KBM-7 (cell line): ENCODE data around the gene DYRK1B.

Experiments used
- DNase-seq: peaks from one replicate; pipeline ENCODE4 v3.0.0-alpha.2; 2015
- in situ Hi-C: fragments of 300-500 bp; cut with MboI; formaldehyde crosslinking; loops from 2 replicates; pipeline ENCODE4 v1.14.3; 2020; ENCODE audit warnings: low sequenced_read_pairs, low pct_unique_long_range_greater_than_20kb, mixed read lengths

The DYRK1B gene

DNA sequence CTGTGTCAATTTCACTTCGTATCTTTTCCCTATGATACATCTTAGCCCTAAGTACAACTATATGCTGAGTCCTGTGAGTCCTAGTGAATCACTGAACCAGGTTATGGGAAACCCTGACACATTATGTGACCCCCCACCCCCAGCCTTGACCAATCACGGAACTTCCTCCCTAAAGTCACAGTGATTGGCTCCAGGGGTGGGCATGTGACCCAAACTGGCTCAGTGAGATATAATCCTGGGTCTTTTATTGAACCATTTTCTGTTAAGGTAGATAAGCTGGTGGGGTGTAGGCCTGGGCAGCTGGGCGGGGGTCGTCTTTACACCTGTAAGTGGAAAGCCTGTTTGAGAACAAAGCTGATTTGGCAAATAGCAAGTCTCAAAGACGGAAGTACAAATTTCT, 32.0 kb upstream of the DYRK1B start:
- DNase-seq = no peak
- in situ Hi-C loops = no loop called here

DNA sequence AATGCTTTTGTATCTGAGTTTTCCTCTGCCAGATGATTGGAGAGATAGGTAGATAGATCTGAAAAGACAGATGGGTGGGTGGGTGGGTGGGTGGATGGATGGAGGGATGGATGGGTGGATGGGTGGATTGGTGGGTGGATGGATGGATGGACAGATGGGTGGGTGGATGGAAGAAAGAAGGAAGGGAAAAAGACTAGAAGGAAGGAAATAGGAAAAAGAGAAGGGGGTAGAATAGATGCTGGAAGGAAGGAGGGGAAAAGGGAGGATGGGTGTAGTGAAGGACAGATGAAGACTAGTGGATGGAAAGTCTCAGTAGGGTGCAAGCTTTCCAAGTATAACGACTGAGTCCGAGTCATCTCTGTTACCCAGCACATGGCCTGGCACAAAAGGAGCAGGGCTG, 31.2 kb upstream of the DYRK1B start:
- in situ Hi-C loops = no loop called here
- DNase-seq = no peak

DNA sequence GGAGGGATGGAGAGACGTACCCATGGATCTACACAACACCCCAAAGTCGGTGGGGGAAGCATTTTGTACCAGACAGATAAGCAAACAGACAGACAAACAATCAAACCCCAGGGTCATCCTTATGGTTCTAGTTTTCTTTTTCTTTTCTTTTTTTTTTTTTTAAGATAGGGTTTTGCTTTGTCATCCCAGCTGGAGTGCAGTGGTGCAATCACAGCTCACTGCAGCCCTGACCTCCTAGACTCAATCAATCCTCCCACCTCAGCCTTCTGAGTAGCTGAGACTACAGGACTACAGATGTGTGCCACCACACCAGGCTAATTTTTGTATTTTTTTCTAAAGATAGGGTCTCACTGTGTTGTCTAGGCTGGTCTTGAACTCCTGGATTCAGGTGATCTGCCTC, 30.2 kb upstream of the DYRK1B start:
- in situ Hi-C loops = no loop called here
- DNase-seq = no peak

DNA sequence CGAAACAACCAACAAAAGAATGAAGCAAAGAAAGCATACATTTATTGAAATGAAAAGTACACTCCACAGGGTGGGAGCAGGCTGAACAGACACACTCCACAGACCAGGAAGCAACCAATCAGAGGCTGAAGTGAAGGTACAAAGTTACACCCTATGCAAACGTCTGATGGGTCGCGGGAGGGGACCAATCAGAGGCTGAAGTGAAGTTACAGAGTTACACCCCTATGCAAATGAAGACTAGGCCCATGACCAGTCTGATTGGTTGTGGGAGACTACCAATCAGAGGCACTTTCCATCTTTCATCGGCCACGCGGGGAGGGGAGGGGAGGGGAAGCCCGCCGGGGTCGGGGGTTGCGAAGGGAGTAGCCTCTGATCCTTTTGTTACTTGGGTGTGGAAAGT, 24.6 kb upstream of the DYRK1B start:
- in situ Hi-C loops = no loop called here
- no peak for DNase-seq

DNA sequence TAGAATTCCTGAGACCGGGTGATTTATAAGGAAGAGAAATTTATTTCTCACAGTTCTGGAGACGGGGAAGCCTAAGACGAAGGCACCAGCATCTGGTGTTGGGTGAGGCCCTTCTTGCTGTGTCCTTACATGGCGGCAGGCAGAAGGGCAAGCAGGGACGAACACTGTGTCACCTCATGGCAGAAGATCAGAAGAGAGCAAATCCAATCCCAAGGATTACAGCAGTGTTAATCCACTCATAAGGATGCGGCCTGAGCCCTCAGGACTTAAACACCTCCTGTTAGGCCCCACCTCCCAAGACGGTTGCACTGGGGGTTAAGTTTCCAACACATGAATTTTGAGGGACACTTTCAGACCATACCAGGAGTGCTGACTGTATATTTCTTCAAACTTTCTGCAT, 18.9 kb upstream of the DYRK1B start:
- no peak for DNase-seq

DNA sequence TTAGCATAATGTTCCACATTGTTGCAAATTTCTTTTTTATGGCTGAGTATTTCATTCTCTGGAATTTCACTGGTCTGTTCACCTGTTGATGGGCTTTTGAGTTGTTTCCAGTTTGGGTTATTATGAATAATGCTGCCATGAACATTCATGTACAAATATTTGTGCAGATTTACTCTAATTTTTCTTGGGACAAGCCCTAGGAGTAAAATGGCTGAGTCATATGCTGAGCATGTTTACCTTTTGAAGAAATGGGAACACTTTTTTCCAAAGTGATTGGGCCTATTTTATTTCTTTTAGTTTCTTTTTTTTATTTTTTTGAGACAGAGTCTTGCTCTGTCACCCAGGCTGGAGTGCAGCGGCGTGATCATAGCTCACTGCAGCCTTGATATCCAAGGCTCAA, 16.9 kb upstream of the DYRK1B start:
- DNase-seq = no peak
- in situ Hi-C loops = no loop called here

More for the DNA sequence above, 18.9 kb upstream of the DYRK1B start:
- in situ Hi-C loops = no loop called here

DNA sequence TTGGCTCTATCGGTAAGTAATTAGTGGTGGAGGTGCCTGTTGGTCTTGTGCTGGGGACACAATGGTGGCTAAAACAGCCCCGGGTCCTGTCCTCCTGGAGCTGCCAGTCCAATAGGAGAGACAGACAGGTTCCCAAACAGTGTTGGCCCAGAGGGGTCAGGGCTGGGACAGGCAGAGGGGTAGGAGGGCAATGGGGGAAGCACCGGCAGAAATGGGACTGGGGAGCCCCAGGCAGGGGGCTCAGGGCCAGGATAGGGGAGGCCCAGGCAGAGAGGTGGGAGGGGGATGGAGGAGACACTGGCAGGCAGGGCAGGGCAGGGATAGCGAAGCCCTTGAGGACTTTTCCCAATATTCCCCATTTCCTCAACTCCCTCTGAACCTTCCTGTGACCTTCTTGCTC, 14.4 kb upstream of the DYRK1B start:
- in situ Hi-C loops = no loop called here
- no peak for DNase-seq

DNA sequence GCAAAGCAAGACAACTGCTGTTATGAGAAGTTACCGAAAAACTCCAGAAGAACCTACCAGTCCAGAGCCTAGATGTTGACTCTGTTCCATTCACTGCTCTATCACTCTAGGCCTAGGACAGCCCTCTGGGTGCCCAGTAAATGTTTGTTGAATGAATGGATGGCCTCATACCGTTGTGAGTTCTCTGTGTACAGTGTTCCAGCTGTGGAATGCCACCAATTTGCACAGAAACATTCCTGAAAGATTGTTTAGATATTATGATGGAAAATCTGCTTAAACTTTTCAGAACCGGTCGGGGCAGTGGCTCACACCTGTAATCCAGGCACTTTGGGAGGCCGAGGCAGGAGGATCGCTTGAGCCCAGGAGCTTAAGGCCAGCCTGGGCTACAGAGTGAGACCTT, 13.6 kb upstream of the DYRK1B start:
- in situ Hi-C loops = no loop called here
- no peak for DNase-seq

DNA sequence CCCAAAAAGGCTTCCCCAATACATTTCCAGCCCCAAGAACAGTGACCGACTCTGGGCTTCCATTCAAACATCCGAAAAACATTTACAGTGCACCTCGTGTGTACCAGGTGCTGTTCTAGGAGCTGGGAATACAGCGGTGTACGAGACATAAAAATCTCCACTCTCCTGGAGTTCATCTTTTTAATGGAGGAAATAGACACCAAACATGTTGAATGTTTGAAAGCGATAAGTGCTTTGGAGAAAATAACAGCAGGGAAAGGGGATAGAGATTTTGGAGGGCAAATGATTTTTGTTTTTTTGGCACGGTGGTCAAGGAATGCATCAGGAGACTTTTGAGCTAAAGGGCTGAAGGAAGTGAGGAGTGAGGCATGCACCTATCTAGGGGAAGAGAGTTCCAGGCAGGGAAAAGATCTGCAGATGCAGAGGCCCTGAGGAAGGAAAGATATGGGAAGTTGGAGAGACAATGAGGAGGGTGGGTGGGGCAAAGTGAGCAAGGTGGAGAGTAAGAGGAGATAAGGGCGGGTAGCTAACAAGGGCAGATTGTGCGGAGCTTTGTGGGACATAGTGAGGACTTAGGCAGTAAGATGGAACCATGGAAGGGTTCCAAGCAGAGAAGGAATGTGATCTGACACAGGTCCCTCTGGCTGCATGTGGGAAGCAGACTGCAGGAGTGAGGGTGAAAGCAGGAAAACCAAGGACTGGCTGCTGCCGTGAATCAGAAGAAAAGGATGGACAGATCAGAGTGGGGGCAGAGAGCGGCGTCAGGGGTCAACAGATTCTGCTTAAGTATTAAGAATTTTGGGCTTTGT, 12.9 kb upstream of the DYRK1B start:
- peak; percentile 38 for DNase-seq
- in situ Hi-C loops = no loop called here

DNA sequence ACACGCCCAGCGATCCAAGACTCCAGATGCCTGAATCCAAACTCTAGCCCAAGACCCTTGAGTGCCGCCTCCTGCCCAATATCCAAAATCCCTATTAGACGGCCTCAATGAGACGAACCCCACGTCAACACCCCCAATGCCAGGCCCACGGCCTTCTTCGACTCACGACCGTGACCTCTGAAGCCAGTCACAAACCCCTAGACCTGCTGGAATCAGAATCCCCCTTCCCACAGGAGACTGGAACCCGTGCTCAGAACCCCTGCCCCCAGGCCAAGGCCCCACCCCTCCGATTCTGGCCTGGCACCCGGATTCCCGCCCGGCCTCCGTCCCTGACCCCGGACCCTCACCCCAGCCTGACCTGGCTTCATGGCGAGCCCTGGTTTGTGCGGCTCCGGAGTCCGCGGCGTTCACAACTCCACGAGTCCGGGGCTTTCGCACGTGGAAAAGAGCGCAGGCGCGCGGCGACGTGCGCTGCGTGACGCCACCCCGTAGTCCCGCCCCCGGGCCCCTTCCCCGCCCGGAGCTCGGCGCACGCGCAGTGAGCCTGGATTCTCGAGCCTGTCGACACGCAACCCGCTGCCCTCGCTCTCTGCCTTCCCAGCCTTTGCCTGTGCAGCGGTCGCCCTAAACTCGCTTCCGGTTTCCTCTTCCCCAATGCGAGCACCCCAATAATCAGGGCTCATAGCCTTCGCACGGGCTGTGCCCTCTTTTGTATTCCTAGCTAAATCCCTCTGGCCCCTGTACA, 12.1 kb upstream of the DYRK1B start, which contains the start of gene FBL:
FBL (minus strand) TSS at position 447 of the 745 bp plus-strand sequence; CDS start at position 368, 79 bp downstream.
- in situ Hi-C loops = no loop called here
- DNase-seq = peak; percentile 84

DNA sequence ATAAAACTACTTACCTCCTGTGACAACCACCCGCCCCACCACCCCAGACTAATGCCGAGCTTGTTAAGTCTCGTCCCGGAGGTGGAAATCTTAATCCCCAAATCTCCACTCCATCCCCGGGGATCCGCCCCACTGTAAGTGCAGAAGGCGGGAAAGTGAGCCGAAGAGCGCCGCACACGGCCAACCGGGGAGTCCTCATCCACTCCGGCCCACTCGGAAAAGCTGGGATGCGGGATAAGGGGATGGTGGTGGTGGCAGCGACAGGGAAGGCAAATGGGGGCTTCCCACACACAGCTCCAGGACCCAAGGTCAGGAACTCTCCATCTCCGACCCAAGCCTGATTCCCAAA, 11.6 kb upstream of the DYRK1B start:
- peak; percentile 41 for DNase-seq

DNA sequence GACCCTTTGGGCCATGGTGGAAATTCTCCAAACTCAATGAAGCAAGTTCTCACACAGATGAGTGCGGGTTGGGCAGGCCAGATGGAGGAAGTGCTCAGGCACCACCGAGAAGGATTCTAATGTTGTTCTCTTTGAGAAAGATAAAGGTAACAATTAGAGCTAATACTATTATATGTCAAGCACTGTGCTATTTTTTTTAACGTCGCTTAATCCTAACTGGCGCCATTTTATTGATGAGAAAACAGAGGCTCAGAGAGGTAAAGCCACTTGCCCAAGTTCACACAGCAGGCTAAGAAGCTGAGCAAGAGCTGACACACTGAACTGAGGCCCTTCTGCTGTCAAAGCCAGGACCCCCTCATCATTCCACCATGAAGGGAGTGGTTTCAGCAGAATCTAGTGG, 11.2 kb upstream of the DYRK1B start:
- in situ Hi-C loops = no loop called here

More for the DNA sequence above, 11.6 kb upstream of the DYRK1B start:
- in situ Hi-C loops = no loop called here

DNA sequence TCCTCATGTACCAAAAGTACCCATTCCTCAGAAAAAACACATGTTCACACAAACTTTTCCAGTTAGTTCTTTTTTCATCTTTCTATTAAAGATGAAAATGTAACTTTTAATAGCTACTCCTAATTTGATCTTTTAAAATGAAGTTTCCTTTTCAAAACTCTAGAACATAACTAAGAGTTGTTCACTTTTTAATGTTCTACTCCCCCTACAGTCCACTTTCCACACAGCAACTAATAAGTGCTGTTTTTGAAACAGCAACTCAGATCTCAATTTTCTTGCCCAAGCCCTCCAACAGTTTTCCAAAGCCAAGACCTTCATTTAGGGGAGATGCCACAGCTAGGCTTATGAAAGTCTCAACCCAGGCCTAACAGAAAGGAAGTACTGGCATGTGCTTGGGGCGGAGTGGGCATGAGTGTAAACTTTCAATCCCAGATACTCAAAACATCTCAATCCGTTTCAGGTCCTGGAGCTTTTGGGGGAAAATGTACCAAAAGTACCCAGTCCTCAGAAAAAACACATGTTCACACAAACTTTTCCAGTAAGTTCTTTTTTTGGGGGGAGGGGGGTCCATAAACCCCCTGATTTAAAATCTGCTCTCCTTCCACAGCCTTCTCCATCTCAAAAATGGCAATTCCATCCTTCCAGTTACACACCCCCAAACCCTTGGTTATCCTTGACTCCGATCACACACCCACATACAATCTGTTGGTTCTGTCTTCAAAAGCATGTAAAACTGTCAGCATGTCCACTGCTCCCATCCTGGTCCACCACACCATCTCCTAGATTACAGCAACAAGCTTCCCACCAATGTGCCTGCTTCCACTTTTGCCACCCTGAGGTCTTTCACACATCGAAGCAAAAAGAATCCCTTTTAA, 10.2 kb upstream of the DYRK1B start:
- peak; percentile 57 for DNase-seq
- in situ Hi-C loops = no loop called here

More for the DNA sequence above, 11.2 kb upstream of the DYRK1B start:
- DNase-seq = peak; percentile 18

DNA sequence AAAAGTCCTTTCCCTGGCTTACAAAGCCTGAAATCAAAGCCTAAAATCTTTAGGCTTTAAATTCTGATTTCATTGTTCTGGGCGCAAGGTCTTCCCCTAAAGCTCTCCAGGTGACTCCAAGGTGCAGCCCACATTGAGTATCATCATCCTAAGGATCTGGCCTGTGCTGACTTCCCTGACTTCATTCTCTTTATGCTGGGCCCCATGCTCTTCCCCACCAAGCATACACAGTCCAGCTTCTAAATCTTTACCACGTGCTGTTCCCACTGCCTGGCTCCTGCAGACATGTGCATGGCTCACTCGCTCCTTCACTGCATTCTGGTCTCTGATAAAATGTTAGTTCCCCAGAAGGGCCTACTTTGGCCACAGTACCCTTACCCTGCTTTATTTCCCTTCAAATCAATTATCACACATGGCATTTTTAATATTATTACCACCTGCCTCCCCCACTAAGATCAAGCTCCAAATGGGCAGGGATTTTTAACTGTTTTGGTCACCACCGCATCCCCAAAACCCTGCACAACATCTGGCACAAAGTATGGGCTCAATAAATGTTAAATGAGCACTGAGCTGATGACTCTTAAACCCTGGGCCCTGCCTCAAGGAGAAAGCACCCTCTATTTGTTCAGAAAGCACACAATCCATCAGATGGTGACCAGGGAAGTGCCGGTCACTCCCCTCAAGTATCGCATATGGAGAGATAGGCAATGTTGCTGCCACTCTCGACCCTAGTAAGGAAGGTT, 8.9 kb upstream of the DYRK1B start:
- in situ Hi-C loops = no loop called here
- DNase-seq = no peak

DNA sequence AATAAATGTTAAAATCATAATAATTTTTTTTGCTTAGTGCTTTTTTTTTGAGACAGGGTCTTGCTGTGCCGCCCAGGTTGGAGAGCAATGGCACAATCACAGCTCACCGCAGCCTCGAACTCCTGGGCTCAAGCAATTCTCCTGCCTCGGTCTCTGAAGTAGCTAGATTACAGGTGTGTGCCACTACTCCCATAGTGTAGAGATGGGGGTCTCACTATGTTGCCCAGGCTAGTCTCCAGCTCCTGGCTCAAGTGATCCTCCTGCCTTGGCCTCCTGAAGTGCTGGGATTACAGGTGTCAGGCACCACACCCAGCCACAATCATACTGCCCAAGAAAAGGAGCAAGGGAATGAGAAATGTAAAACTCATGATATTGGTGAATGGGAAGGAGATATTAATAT, 7.1 kb upstream of the DYRK1B start:
- in situ Hi-C loops = no loop called here
- no peak for DNase-seq

DNA sequence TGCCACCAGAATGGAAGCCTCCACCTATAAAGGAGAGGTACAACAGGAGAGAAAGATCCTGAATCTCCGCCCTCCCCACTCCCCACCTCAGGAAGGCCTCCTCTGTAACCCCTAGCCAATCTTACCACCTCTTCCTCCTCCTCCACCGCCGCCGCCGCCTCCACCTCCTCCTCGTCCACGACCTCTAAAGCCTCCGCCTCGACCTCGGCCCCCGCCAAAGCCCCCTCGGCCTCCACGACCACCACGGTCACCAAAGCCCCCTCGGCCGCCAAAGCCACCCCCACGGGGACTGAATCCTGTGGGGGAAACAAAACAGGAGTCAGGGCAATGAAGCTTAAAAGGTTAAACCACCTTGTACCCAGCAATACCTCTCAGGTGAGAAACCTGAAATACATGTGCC, 6.5 kb upstream of the DYRK1B start:
- in situ Hi-C loops = no loop called here

DNA sequence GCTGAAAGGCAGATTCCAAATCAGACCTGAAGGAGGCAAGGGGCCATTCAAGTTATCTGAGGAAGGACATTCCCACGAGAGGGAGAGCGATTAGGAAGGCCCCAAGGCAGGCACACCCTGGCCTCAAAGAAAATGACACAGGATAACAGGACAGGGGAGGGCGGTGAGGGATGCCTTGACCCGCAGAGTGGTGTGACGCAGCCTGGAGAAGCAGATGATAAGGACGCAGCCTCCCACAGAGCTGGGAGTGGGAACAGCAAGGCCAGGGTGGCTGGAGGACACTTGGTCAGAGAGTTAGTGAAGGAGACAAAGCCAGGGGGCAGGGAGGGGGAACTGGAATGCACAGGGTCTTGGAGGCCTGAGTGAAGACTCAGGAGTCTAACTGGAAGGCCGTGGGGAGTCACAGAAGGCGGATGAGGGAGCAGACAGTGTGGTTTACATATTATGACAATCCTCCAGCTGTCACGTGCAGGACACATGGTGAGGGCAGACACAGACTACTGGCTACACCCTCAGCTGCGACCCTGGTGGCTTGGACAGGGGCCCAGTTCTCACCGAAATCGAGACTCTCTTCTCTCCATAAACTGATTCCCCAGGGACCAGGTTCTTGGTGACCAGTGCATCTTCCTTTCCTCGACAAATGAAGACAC, 5.8 kb upstream of the DYRK1B start:
- in situ Hi-C loops = no loop called here
- DNase-seq = no peak

More for the DNA sequence above, 6.5 kb upstream of the DYRK1B start:
- no peak for DNase-seq

DNA sequence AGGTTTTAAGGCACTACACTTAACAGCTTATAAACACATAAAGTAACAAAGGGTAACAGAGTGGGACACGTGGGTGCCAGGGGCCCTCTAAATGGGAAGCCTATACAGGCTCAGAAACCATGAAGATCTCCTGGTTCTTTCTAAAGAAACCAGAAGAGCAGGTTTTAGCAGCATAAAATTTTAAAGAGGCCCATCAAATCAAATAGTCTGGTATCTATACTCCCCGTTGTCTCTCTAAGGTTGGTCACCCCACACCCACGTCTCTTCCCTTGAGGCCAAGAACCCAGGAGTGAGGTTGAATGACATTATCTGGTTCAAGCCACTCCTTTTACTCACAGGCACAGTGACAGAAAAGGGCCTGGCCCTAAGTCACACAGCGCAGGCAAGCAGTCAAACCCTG, 4.6 kb upstream of the DYRK1B start:
- in situ Hi-C loops = no loop called here
- DNase-seq = no peak

DNA sequence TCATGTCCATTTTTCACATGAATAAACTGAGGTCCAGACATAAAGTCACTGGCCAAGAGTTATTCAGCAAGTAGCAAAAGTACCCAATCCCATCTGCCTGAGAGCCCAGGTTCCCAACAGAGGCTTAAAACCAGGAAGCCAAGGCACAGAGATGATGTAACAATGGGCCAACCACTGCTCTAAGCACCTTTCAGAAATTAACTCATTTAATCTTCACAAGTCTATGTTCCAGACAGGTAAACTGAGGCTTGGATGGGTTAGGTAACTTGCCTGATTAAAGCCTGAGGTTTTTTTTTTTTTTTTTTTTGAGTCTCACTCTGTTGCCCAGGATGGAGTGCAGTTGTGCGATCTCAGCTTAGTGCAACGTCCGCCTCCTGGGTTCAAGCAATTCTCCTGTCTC, 4.0 kb upstream of the DYRK1B start:
- in situ Hi-C loops = no loop called here
- no peak for DNase-seq
